Lung (tissue), 12 donors: ENCODE results near the gene DUSP9. TPM values are rescaled to one million over a fixed set of nuclear protein-coding genes. Genes with fewer than 3 reads are reported as not detected.

Source experiments
- ATAC-seq: fragments of 200-7000 bp; cut with Tn5 transposase; one replicate; pipeline ENCODE4 v1.9.1; 2020; ENCODE audit warnings: moderate number of reproducible peaks; ENCODE audit not compliant: insufficient read depth, low FRiP score
- DNase-seq, 3 donors: peaks; one replicate each; pipeline ENCODE4 v3.0.0-alpha.2; 2013 to 2017
- H3K27ac ChIP-seq, 2 donors: one replicate each; pipeline ENCODE4 v1.5.1; 2013; ENCODE audit warnings: mild to moderate bottlenecking in 2 of 2, moderate library complexity in 2 of 2, control low read depth in 1 of 2, inconsistent platforms in 1 of 2, low read depth in 1 of 2, low read length in 1 of 2
- H3K27me3 ChIP-seq, 3 donors: one replicate each; pipeline ENCODE4 v1.5.1; 2013; ENCODE audit warnings: low read length in 2 of 3; ENCODE audit not compliant: control insufficient read depth in 3 of 3, insufficient read depth in 3 of 3
- H3K36me3 ChIP-seq, 4 donors: one replicate each; pipeline ENCODE4 v1.5.1; 2013; ENCODE audit warnings: low read length in 4 of 4, mild to moderate bottlenecking in 1 of 4, moderate library complexity in 1 of 4; ENCODE audit not compliant: control insufficient read depth in 4 of 4, insufficient read depth in 4 of 4
- H3K4me1 ChIP-seq, 5 donors: one replicate each; pipeline ENCODE4 v1.5.1; 2013; ENCODE audit warnings: low read length in 5 of 5, mild to moderate bottlenecking in 2 of 5, moderate library complexity in 1 of 5; ENCODE audit not compliant: control insufficient read depth in 5 of 5, insufficient read depth in 5 of 5
- H3K4me3 ChIP-seq: one replicate; pipeline ENCODE4 v1.5.1; 2013; ENCODE audit warnings: mild to moderate bottlenecking, control low read depth, moderate library complexity
- H3K9ac ChIP-seq, 2 donors: one replicate each; pipeline ENCODE4 v1.5.1; 2013; ENCODE audit warnings: low read length in 2 of 2, control low read depth in 1 of 2; ENCODE audit not compliant: insufficient read depth in 1 of 2
- H3K9me3 ChIP-seq, 4 donors: one replicate each; pipeline ENCODE4 v1.5.1; 2013; ENCODE audit warnings: low read length in 3 of 4, mild to moderate bottlenecking in 1 of 4, moderate library complexity in 1 of 4; ENCODE audit not compliant: control insufficient read depth in 4 of 4, insufficient read depth in 3 of 4
- CTCF ChIP-seq: IDR thresholded peaks from 2 replicates; pipeline ENCODE4 v1.5.1; 2012; ENCODE audit warnings: mild to moderate bottlenecking; ENCODE audit errors: control extremely low read depth, extremely low read depth
- WGBS, 2 donors: extraction: QIAGEN DNeasy Blood & Tissue Kit; methylation state at CpG; one replicate each; pipeline ENCODE4 v1.1.7; 2013; 5-methylcytosine and 5-hydroxymethylcytosine counted together
- polyA plus RNA-seq, 2 donors: library from polyadenylated mRNA; stranded (reverse); fragments of 200-250 nt; gene quantifications; one replicate each; pipeline ENCODE4 v1.2.1, GENCODE V29; 2013
- total RNA-seq, 2 donors: library from RNA; depleted of rRNA in 1 of 2; stranded (reverse); fragments of >200 nt in 1 of 2; gene quantifications; one replicate each; pipeline ENCODE4 v1.2.1, GENCODE V29; 2014 to 2021
- donor health status: control.
- donor health status: control.
- donor health status: Bipolar disorder and iron deficiency.
- donor health status: healthy.
- donor health status: DM: yes; HTN: yes; CAD: no.

Gene DUSP9
- total and polyA plus RNA-seq, 4 donors, result 0.10 to 0.55 (median 0.23) TPM

- DNase-seq (no peak), ATAC-seq (no peak)
- Histone ChIP-seq H3K9me3 (peaks cover 0 to 7% (median 0%) of the 10 kb centered on the region in 4 donors), H3K4me3 (no peak overlapping the region), H3K27me3 (peaks cover 0 to 3% (median 0%) of the 10 kb centered on the region in 3 donors), H3K27ac (no peak overlapping the region), H3K4me1 (peaks cover 0 to 16% (median 4%) of the 10 kb centered on the region in 5 donors), H3K36me3 (no peaks in the 10 kb centered on the region), H3K9ac (no peak overlapping the region)
- TF ChIP-seq CTCF, result no peak
- 90 to 98% methylated on average over 15 to 19 of the region's 19 CpGs for WGBS, 2 donors
Measured at GRCh38 chrX:153631907-153632594, 15.0 kb upstream of the DUSP9 start.

- Histone ChIP-seq H3K27me3 (peaks cover 0 to 3% (median 0%) of the 10 kb centered on the region in 3 donors), H3K9ac (no peak overlapping the region), H3K4me1 (peaks cover 0 to 14% (median 4%) of the 10 kb centered on the region in 5 donors), H3K36me3 (no peaks in the 10 kb centered on the region), H3K4me3 (no peak overlapping the region), H3K9me3 (peaks cover 0 to 7% (median 0%) of the 10 kb centered on the region in 4 donors), H3K27ac (no peak overlapping the region)
- no peak for TF ChIP-seq CTCF
- WGBS, 2 donors, result 75 to 100% methylated on average over 5 to 7 of the region's 7 CpGs
- ATAC-seq (no peak), DNase-seq (no peak)
Measured at GRCh38 chrX:153632595-153632946, 14.4 kb upstream of the DUSP9 start.

- DNase-seq, result peak in 1 of 3 donors; percentile 5
- Histone ChIP-seq H3K27ac (no peak overlapping the region), H3K27me3 (peaks cover 0 to 3% (median 0%) of the 10 kb centered on the region in 3 donors), H3K9me3 (peaks cover 0 to 7% (median 0%) of the 10 kb centered on the region in 4 donors), H3K9ac (no peak overlapping the region), H3K36me3 (no peaks in the 10 kb centered on the region), H3K4me3 (no peak overlapping the region), H3K4me1 (peaks cover 0 to 10% (median 4%) of the 10 kb centered on the region in 5 donors)
- ATAC-seq, result no peak
- WGBS, 2 donors, result 93 to 97% methylated on average over 13 to 14 of the region's 14 CpGs
- TF ChIP-seq CTCF, result no peak
Measured at GRCh38 chrX:153633048-153633447, 14.0 kb upstream of the DUSP9 start.
